DMS79 treated with DMSO at 0.1 percent for 48 hours (cell line): ENCODE data around the gene TRIM7.
"Not testable (repeated sequence)": the region's sequence is repeated elsewhere in the genome, so short reads cannot be mapped to it uniquely, and the experiment has no call there.

Experiments used
- DNase-seq: peaks from one replicate; lab custom pipeline; 2025; lab: John Stamatoyannopoulos, UW

The TRIM7 gene

GRCh38 chr5:181173027-181173419 is 32.0 kb downstream of the TRIM7 start:
- no peak for DNase-seq

- DNase-seq, result no peak
Measured at GRCh38 chr5:181171782-181172181, 33.2 kb downstream of the TRIM7 start.

- no peak for DNase-seq
Measured at GRCh38 chr5:181170996-181171395, 34.0 kb downstream of the TRIM7 start.

- DNase-seq, result no peak
Measured at GRCh38 chr5:181170237-181170825, 34.7 kb downstream of the TRIM7 start.

- DNase-seq, result not testable (repeated sequence)
Measured at GRCh38 chr5:181169459-181170236, 35.3 kb downstream of the TRIM7 start.

GRCh38 chr5:181168595-181169118 is 36.3 kb downstream of the TRIM7 start:
- no peak for DNase-seq

- DNase-seq, result no peak
Measured at GRCh38 chr5:181167814-181168488, 37.0 kb downstream of the TRIM7 start.

GRCh38 chr5:181166812-181167733 is 37.9 kb downstream of the TRIM7 start:
- no peak for DNase-seq

GRCh38 chr5:181164076-181164952 is 40.7 kb downstream of the TRIM7 start:
- DNase-seq, result no peak

- DNase-seq, result no peak
Measured at GRCh38 chr5:181163487-181164075, 41.4 kb downstream of the TRIM7 start.

- DNase-seq, result no peak
Measured at GRCh38 chr5:181161534-181162175, 43.3 kb downstream of the TRIM7 start.

- peak; percentile 6 for DNase-seq
Measured at GRCh38 chr5:181160755-181161533, 44.1 kb downstream of the TRIM7 start.

- DNase-seq, result no peak
Measured at GRCh38 chr5:181160152-181160754, 44.7 kb downstream of the TRIM7 start.

- peak; percentile 49 for DNase-seq
Measured at GRCh38 chr5:181159286-181160151, 45.5 kb downstream of the TRIM7 start.

GRCh38 chr5:181158869-181159268 is 46.1 kb downstream of the TRIM7 start:
- no peak for DNase-seq

- DNase-seq, result no peak
Measured at GRCh38 chr5:181156758-181157157, 48.2 kb downstream of the TRIM7 start.

GRCh38 chr5:181153814-181154213 is 51.2 kb downstream of the TRIM7 start:
- DNase-seq, result no peak

- no peak for DNase-seq
Measured at GRCh38 chr5:181152406-181152805, 52.6 kb downstream of the TRIM7 start.
